Psoas muscle (tissue), 8 donors: ENCODE data around the gene USP48. TPM values are rescaled to one million over a fixed set of nuclear protein-coding genes. Genes with fewer than 3 reads are reported as not detected.
A peak's percentile ranks its signal among the peaks of the same experiment; 100 is the strongest.

Experiments used
- ATAC-seq, 4 donors: fragments of 200-7000 bp; cut with Tn5 transposase; one replicate each; pipeline ENCODE4 v1.9.1; 2020; ENCODE audit warnings: moderate library complexity in 3 of 4, mild to moderate bottlenecking in 2 of 4
- DNase-seq, 2 donors: peaks; one replicate each; pipeline ENCODE4 v3.0.0-alpha.2; 2020
- H3K27ac ChIP-seq: fragments of 200-600 bp; one replicate; pipeline ENCODE4 v1.8.0; 2022
- H3K27me3 ChIP-seq, 3 donors: fragments of 200-600 bp in 1 of 3; one replicate each; pipeline versions ENCODE4 v1.6.1 to v1.8.0; 2013 to 2022; ENCODE audit warnings: low read length in 2 of 3, mild to moderate bottlenecking in 2 of 3, moderate library complexity in 1 of 3; ENCODE audit not compliant: insufficient read depth in 3 of 3
- H3K36me3 ChIP-seq, 2 donors: fragments of 200-600 bp in 1 of 2; one replicate each; pipeline versions ENCODE4 v1.6.1 to v1.8.0; 2013 to 2022; ENCODE audit warnings: low read depth in 1 of 2, mild to moderate bottlenecking in 1 of 2, moderate library complexity in 1 of 2; ENCODE audit not compliant: insufficient read depth in 1 of 2
- H3K4me1 ChIP-seq: fragments of 200-600 bp; one replicate; pipeline ENCODE4 v1.8.0; 2022
- H3K4me3 ChIP-seq: fragments of 200-600 bp; one replicate; pipeline ENCODE4 v1.8.0; 2022; ENCODE audit warnings: mild to moderate bottlenecking
- H3K9me3 ChIP-seq: fragments of 200-600 bp; one replicate; pipeline ENCODE4 v1.8.0; 2022
- CTCF ChIP-seq: fragments of 200-600 bp; IDR thresholded peaks from one replicate; pipeline ENCODE4 v1.8.0; 2022; ENCODE audit warnings: antibody characterized with exemption
- WGBS, 3 donors: extraction: QIAGEN DNeasy Blood & Tissue Kit; methylation state at CpG; one replicate each; pipeline versions ENCODE4 v1.1.6 to v1.1.7; 2013; 5-methylcytosine and 5-hydroxymethylcytosine counted together
- intact Hi-C, 2 donors: fragments of 100-400 bp; cut with DNase I; formaldehyde crosslinking; loops; one replicate each; pipeline versions ENCODE4 v1.11.0 to v1.14.2; 2022
- polyA plus RNA-seq, 3 donors: library from polyadenylated mRNA; stranded (reverse); fragments of 200-250 nt; gene quantifications; one replicate each; pipeline ENCODE4 v1.2.3, GENCODE V29; 2013
- total RNA-seq, 4 donors: library from RNA; stranded (reverse); fragmentation: NEBNext Ultra II Directional in 2 of 4; extraction: Animal tissue kit (Norgen Biotek cat#: 25700) in 2 of 4; gene quantifications; one replicate each; pipeline versions ENCODE4 v1.2.1 to v1.2.4, GENCODE V29; 2021 to 2023
- donor health status: healthy with polysubstance abuse.
- donor health status: DM: no; HTN: no; CAD: no; lungs with moderate emphysema.
- donor health status: Bipolar disorder and iron deficiency.
- donor health status: healthy.
- donor health status: DM: yes; HTN: yes; CAD: no.
- donor health status: DM: no; HTN: no; CAD: no.
- donor health status: DM: no; HTN: no; CAD: no.
- donor health status: DM: yes; HTN: yes; CAD: no.

The USP48 gene
- total and polyA plus RNA-seq, 7 donors = 9.7 to 35.9 (median 20.3) TPM

GRCh38 chr1:21638531-21639341 is 144.2 kb downstream of the USP48 start:
- H3K27me3 ChIP-seq = peaks cover 0 to 7% (median 0%) of the 10 kb centered on the region in 3 donors
- no peak overlapping the region for H3K4me3 ChIP-seq
- no peaks in the 10 kb centered on the region for H3K36me3 ChIP-seq
- 24 to 34% (median 27%) methylated on average over 10 of the region's 10 CpGs for WGBS, 3 donors
- H3K4me1 ChIP-seq = peaks cover 5% of the 10 kb centered on the region
- H3K9me3 ChIP-seq = no peaks in the 10 kb centered on the region
- ATAC-seq = peak; percentile 87 to 91 (median 90)
- H3K27ac ChIP-seq = no peak overlapping the region
- intact Hi-C loops = no loop called here
- no peak for TF ChIP-seq CTCF
- peak in 1 of 2 donors; percentile 44 for DNase-seq

- Histone ChIP-seq H3K27me3 (peaks cover 0 to 13% (median 0%) of the 10 kb centered on the region in 3 donors), H3K9me3 (no peaks in the 10 kb centered on the region), H3K36me3 (no peaks in the 10 kb centered on the region), H3K4me3 (no peak overlapping the region), H3K27ac (no peak overlapping the region), H3K4me1 (peaks cover 5% of the 10 kb centered on the region)
- WGBS, 3 donors = 91 to 96% (median 96%) methylated on average over 6 of the region's 6 CpGs
- ATAC-seq (no peak), DNase-seq (no peak)
- TF ChIP-seq CTCF = no peak
- intact Hi-C loops = no loop called here
Measured at GRCh38 chr1:21637514-21637913, 145.4 kb downstream of the USP48 start.

GRCh38 chr1:21636029-21636428 is 146.9 kb downstream of the USP48 start:
- no peak overlapping the region for H3K4me3 ChIP-seq
- H3K27me3 ChIP-seq = peaks cover 0 to 13% (median 2%) of the 10 kb centered on the region in 3 donors
- H3K36me3 ChIP-seq = no peaks in the 10 kb centered on the region
- H3K27ac ChIP-seq = no peak overlapping the region
- TF ChIP-seq CTCF = no peak
- 95 to 98% (median 96%) methylated on average over 2 of the region's 2 CpGs for WGBS, 3 donors
- no peaks in the 10 kb centered on the region for H3K9me3 ChIP-seq
- ATAC-seq = no peak
- H3K4me1 ChIP-seq = peaks cover 5% of the 10 kb centered on the region
- no peak for DNase-seq
- intact Hi-C loops = no loop called here

GRCh38 chr1:21634806-21635535 is 148.0 kb downstream of the USP48 start:
- no peaks in the 10 kb centered on the region for H3K36me3 ChIP-seq
- TF ChIP-seq CTCF = no peak
- H3K27me3 ChIP-seq = peaks cover 0 to 21% (median 6%) of the 10 kb centered on the region in 3 donors
- no peak overlapping the region for H3K4me3 ChIP-seq
- intact Hi-C loops = no loop called here
- ATAC-seq (no peak), DNase-seq (no peak)
- no peak overlapping the region for H3K27ac ChIP-seq
- H3K4me1 ChIP-seq = peaks cover 5% of the 10 kb centered on the region
- 69 to 80% (median 76%) methylated on average over 12 of the region's 12 CpGs for WGBS, 3 donors
- no peaks in the 10 kb centered on the region for H3K9me3 ChIP-seq
